Fibroblast of lung (primary cell): ENCODE data around the gene USF3. TPM values are rescaled to one million over a fixed set of nuclear protein-coding genes. Genes with fewer than 3 reads are reported as not detected.

Experiments
- DNase-seq, 2 donors: peaks; one replicate each; pipeline versions ENCODE4 v3.0.0 to v3.0.0-alpha.2; 2010; ENCODE audit warnings: low read depth in 2 of 2
- H2AFZ ChIP-seq: 2 replicates; pipeline ENCODE4 v1.5.1; 2012; ENCODE audit warnings: low read length, control low read depth, inconsistent platforms
- H3K27ac ChIP-seq: 2 replicates; pipeline ENCODE4 v1.5.1; 2011; ENCODE audit warnings: low read length, control low read depth; ENCODE audit not compliant: insufficient read depth
- H3K27me3 ChIP-seq: 2 replicates; pipeline ENCODE4 v1.5.1; 2011; ENCODE audit warnings: mild to moderate bottlenecking, low read length; ENCODE audit not compliant: control insufficient read depth, insufficient read depth
- H3K36me3 ChIP-seq: 2 replicates; pipeline ENCODE4 v1.5.1; 2011; ENCODE audit warnings: low read length; ENCODE audit not compliant: control insufficient read depth, insufficient read depth
- H3K4me1 ChIP-seq: 2 replicates; pipeline ENCODE4 v1.5.1; 2011; ENCODE audit warnings: low read length; ENCODE audit not compliant: control insufficient read depth, insufficient read depth; ENCODE audit errors: extremely low read depth
- H3K4me2 ChIP-seq: 2 replicates; pipeline ENCODE4 v1.5.1; 2011; ENCODE audit warnings: low read length, control low read depth; ENCODE audit not compliant: insufficient read depth; ENCODE audit errors: extremely low read depth
- H3K4me3 ChIP-seq, 4 experiments: fragments of 200-600 bp in 1 of 4; sonication (generic) in 1 of 4; replicated peaks in 1 of 4; 2 replicates each; pipeline ENCODE4 v1.5.1; 2011 to 2016; ENCODE audit warnings: low read length in 4 of 4, low read depth in 3 of 4, mild to moderate bottlenecking in 3 of 4, control low read depth in 2 of 4, inconsistent platforms in 1 of 4, mixed read lengths in 1 of 4; ENCODE audit not compliant: insufficient read depth in 1 of 4; ENCODE audit errors: control extremely low read depth in 1 of 4
- H3K79me2 ChIP-seq: 2 replicates; pipeline ENCODE4 v1.5.1; 2012; ENCODE audit warnings: mild to moderate bottlenecking, low read length, inconsistent platforms; ENCODE audit not compliant: control insufficient read depth, insufficient read depth
- H3K9ac ChIP-seq: 2 replicates; pipeline ENCODE4 v1.5.1; 2011; ENCODE audit warnings: mild to moderate bottlenecking, low read length, control low read depth; ENCODE audit not compliant: insufficient read depth
- H3K9me3 ChIP-seq: 2 replicates; pipeline ENCODE4 v1.5.1; 2012; ENCODE audit warnings: low read depth, low read length; ENCODE audit not compliant: control insufficient read depth, insufficient read depth
- H4K20me1 ChIP-seq: 2 replicates; pipeline ENCODE4 v1.5.1; 2011; ENCODE audit warnings: low read length; ENCODE audit not compliant: control insufficient read depth, insufficient read depth; ENCODE audit errors: extremely low read depth
- CTCF ChIP-seq, 2 donors: IDR thresholded peaks in 1 of 2; conservative IDR thresholded peaks in 1 of 2; 1 replicate in 1 of 2; 2 replicates in 1 of 2; pipeline ENCODE4 v1.5.1; 2011 to 2012; ENCODE audit warnings: low read length in 2 of 2, control low read depth in 1 of 2, inconsistent platforms in 1 of 2, low read depth in 1 of 2, mild to moderate bottlenecking in 1 of 2
- EZH2 ChIP-seq: IDR thresholded peaks from 2 replicates; pipeline ENCODE4 v1.5.1; 2012; ENCODE audit warnings: low read length, control low read depth, mild to moderate bottlenecking; ENCODE audit errors: missing control alignments
- polyA plus RNA-seq, 2 donors: library from polyadenylated mRNA; depleted of rRNA in 1 of 2; stranded (reverse) in 1 of 2; unstranded in 1 of 2; fragments of >200 nt; gene quantifications; 2 replicates each; pipeline ENCODE4 v1.2.1, GENCODE V29; 2011 to 2012; ENCODE audit warnings: missing spikeins in 1 of 2
- total RNA-seq: library from RNA; depleted of rRNA; stranded (reverse); fragments of >200 nt; gene quantifications from 2 replicates; pipeline ENCODE4 v1.2.1, GENCODE V29; 2014

Gene USF3
- total and polyA plus RNA-seq, 2 donors (not counting 1 experiment from before 2014, with no cell fraction given): 8.9 to 15.8 TPM

GRCh38 chr3:113648524-113648923, 47.9 kb downstream of the USF3 start:
- no peak overlapping the region for H3K4me2 ChIP-seq
- H3K36me3 ChIP-seq: no peaks in the 10 kb centered on the region
- no peak overlapping the region for H3K9ac ChIP-seq
- TF ChIP-seq EZH2 (no peak), CTCF (conservative IDR thresholded peaks at IDR 0.05 in 1 of 2, IDR thresholded peaks at IDR 0.05 in 1 of 2; ENCODE audit: low read depth in 1 of 2, low read length in 2 of 2) (no peak)
- no peaks in the 10 kb centered on the region for H3K79me2 ChIP-seq
- no peaks in the 10 kb centered on the region for H3K27me3 ChIP-seq
- H3K9me3 ChIP-seq: no peaks in the 10 kb centered on the region
- no peak overlapping the region for H3K27ac ChIP-seq
- no peak for DNase-seq
- no peak overlapping the region for H2AFZ ChIP-seq
- no peaks in the 10 kb centered on the region for H4K20me1 ChIP-seq
- H3K4me1 ChIP-seq: no peaks in the 10 kb centered on the region
- no peak overlapping the region for H3K4me3 ChIP-seq

DNA sequence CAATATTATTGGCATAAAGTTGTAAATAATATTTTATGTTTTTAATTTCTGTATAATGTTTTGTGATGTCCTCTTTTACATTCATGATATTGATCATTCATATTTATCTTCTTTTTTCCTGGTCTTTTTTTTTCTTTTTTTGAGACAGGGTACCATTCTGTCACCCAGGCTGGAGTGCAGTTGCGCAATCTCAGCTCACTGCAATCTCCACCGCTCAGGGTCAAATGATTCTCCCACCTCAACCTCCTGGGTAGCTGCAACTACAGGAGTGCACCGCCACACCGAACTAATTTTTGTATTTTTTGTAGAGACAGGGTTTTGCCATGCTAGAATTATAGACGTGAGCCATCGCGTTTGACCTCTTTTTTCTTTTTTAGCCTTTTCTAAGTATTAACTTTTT, 52.9 kb downstream of the USF3 start:
- TF ChIP-seq EZH2: no peak
- H3K9ac ChIP-seq: no peak overlapping the region
- H3K27ac ChIP-seq: no peak overlapping the region
- H3K9me3 ChIP-seq: no peaks in the 10 kb centered on the region
- no peak overlapping the region for H3K4me3 ChIP-seq
- H3K36me3 ChIP-seq: no peaks in the 10 kb centered on the region
- H3K27me3 ChIP-seq: no peaks in the 10 kb centered on the region
- H4K20me1 ChIP-seq: no peaks in the 10 kb centered on the region
- H3K79me2 ChIP-seq: no peaks in the 10 kb centered on the region
- no peak overlapping the region for H3K4me2 ChIP-seq
- no peaks in the 10 kb centered on the region for H3K4me1 ChIP-seq
- no peak overlapping the region for H2AFZ ChIP-seq
- no peak for DNase-seq

- Histone ChIP-seq H3K9me3 (no peaks in the 10 kb centered on the region), H3K4me1 (no peaks in the 10 kb centered on the region), H4K20me1 (no peaks in the 10 kb centered on the region), H3K27ac (no peak overlapping the region), H3K4me3 (no peak overlapping the region), H3K9ac (no peak overlapping the region), H3K79me2 (no peaks in the 10 kb centered on the region), H3K27me3 (no peaks in the 10 kb centered on the region), H2AFZ (no peak overlapping the region), H3K4me2 (no peak overlapping the region), H3K36me3 (no peaks in the 10 kb centered on the region)
- DNase-seq: no peak
- TF ChIP-seq EZH2: no peak
- no peak for TF ChIP-seq CTCF (conservative IDR thresholded peaks at IDR 0.05 in 1 of 2, IDR thresholded peaks at IDR 0.05 in 1 of 2; ENCODE audit: low read depth in 1 of 2, low read length in 2 of 2)
Observed at GRCh38 chr3:113638910-113639309, 57.5 kb downstream of the USF3 start.
